Measurements from ENCODE around the gene RBX1.

The RBX1 gene

GRCh38 chr22:41022470-41023298 lies 71.5 kb downstream of the RBX1 start:
- peak; percentile 69 for DNase-seq (ENCODE audit: low read depth)
